ENCODE data around the gene ATP12A.

Gene ATP12A

GRCh38 chr13:24734950-24735349, 54.7 kb downstream of the ATP12A start:
- no peaks in the 10 kb centered on the region for H3K9me3 ChIP-seq (ENCODE audit: low read length)
- no peaks in the 10 kb centered on the region for H3K36me3 ChIP-seq (ENCODE audit: insufficient read depth, low read length)
- no peaks in the 10 kb centered on the region for H3K4me1 ChIP-seq (ENCODE audit: insufficient read depth, low read length)
- H3K27me3 ChIP-seq (ENCODE audit: insufficient read depth, low read length), result no peaks in the 10 kb centered on the region
- H2AFZ ChIP-seq (ENCODE audit: low read depth, low read length), result no peak overlapping the region
- H3K4me3 ChIP-seq (ENCODE audit: low read length), result no peak overlapping the region

GRCh38 chr13:24737042-24737441, 56.8 kb downstream of the ATP12A start:
- no peaks in the 10 kb centered on the region for H3K4me1 ChIP-seq (ENCODE audit: insufficient read depth, low read length)
- H3K9me3 ChIP-seq (ENCODE audit: low read length), result no peaks in the 10 kb centered on the region
- H3K27me3 ChIP-seq (ENCODE audit: insufficient read depth, low read length), result no peaks in the 10 kb centered on the region
- no peak overlapping the region for H2AFZ ChIP-seq (ENCODE audit: low read depth, low read length)
- no peak overlapping the region for H3K4me3 ChIP-seq (ENCODE audit: low read length)
- H3K36me3 ChIP-seq (ENCODE audit: insufficient read depth, low read length), result no peaks in the 10 kb centered on the region

- no peak overlapping the region for H3K4me3 ChIP-seq (ENCODE audit: low read length)
- no peaks in the 10 kb centered on the region for H3K4me1 ChIP-seq (ENCODE audit: insufficient read depth, low read length)
- no peak overlapping the region for H2AFZ ChIP-seq (ENCODE audit: low read depth, low read length)
- no peaks in the 10 kb centered on the region for H3K27me3 ChIP-seq (ENCODE audit: insufficient read depth, low read length)
- H3K36me3 ChIP-seq (ENCODE audit: insufficient read depth, low read length), result no peaks in the 10 kb centered on the region
- no peaks in the 10 kb centered on the region for H3K9me3 ChIP-seq (ENCODE audit: low read length)
These were observed 58.2 kb downstream of the ATP12A start for GRCh38 chr13:24738366-24738847.

- H3K4me1 ChIP-seq (ENCODE audit: insufficient read depth, low read length), result no peaks in the 10 kb centered on the region
- no peak overlapping the region for H3K4me3 ChIP-seq (ENCODE audit: low read length)
- H3K36me3 ChIP-seq (ENCODE audit: insufficient read depth, low read length), result no peaks in the 10 kb centered on the region
- H3K27me3 ChIP-seq (ENCODE audit: insufficient read depth, low read length), result no peaks in the 10 kb centered on the region
- H2AFZ ChIP-seq (ENCODE audit: low read depth, low read length), result no peak overlapping the region
- H3K9me3 ChIP-seq (ENCODE audit: low read length), result no peaks in the 10 kb centered on the region
These were observed 60.0 kb downstream of the ATP12A start for GRCh38 chr13:24740014-24740890.

GRCh38 chr13:24741016-24741662, 60.9 kb downstream of the ATP12A start:
- Histone ChIP-seq H3K4me3 (ENCODE audit: low read length) (no peak overlapping the region), H3K9me3 (ENCODE audit: low read length) (no peaks in the 10 kb centered on the region), H3K27me3 (ENCODE audit: insufficient read depth, low read length) (peaks cover 1% of the 10 kb centered on the region), H2AFZ (ENCODE audit: low read depth, low read length) (no peak overlapping the region), H3K4me1 (ENCODE audit: insufficient read depth, low read length) (no peaks in the 10 kb centered on the region), H3K36me3 (ENCODE audit: insufficient read depth, low read length) (no peaks in the 10 kb centered on the region)

- no peaks in the 10 kb centered on the region for H3K9me3 ChIP-seq (ENCODE audit: low read length)
- no peaks in the 10 kb centered on the region for H3K36me3 ChIP-seq (ENCODE audit: insufficient read depth, low read length)
- no peak overlapping the region for H3K4me3 ChIP-seq (ENCODE audit: low read length)
- no peaks in the 10 kb centered on the region for H3K4me1 ChIP-seq (ENCODE audit: insufficient read depth, low read length)
- no peak overlapping the region for H2AFZ ChIP-seq (ENCODE audit: low read depth, low read length)
- H3K27me3 ChIP-seq (ENCODE audit: insufficient read depth, low read length), result peaks cover 8% of the 10 kb centered on the region
These were observed 61.6 kb downstream of the ATP12A start for GRCh38 chr13:24741791-24742190.

- Histone ChIP-seq H3K9me3 (ENCODE audit: low read length) (no peaks in the 10 kb centered on the region), H3K4me3 (ENCODE audit: low read length) (no peak overlapping the region), H3K36me3 (ENCODE audit: insufficient read depth, low read length) (no peaks in the 10 kb centered on the region), H3K27me3 (ENCODE audit: insufficient read depth, low read length) (peaks cover 13% of the 10 kb centered on the region), H2AFZ (ENCODE audit: low read depth, low read length) (no peak overlapping the region), H3K4me1 (ENCODE audit: insufficient read depth, low read length) (peaks cover under 1% of the 10 kb centered on the region)
These were observed 62.1 kb downstream of the ATP12A start for GRCh38 chr13:24742294-24742693.

- H3K4me1 ChIP-seq (ENCODE audit: insufficient read depth, low read length), result peaks cover 8% of the 10 kb centered on the region
- H3K9me3 ChIP-seq (ENCODE audit: low read length), result no peaks in the 10 kb centered on the region
- no peak overlapping the region for H2AFZ ChIP-seq (ENCODE audit: low read depth, low read length)
- H3K27me3 ChIP-seq (ENCODE audit: insufficient read depth, low read length), result peaks cover 20% of the 10 kb centered on the region
- no peak overlapping the region for H3K4me3 ChIP-seq (ENCODE audit: low read length)
- no peaks in the 10 kb centered on the region for H3K36me3 ChIP-seq (ENCODE audit: insufficient read depth, low read length)
These were observed 62.8 kb downstream of the ATP12A start for GRCh38 chr13:24742977-24743376.

GRCh38 chr13:24744247-24744646, 64.0 kb downstream of the ATP12A start:
- Histone ChIP-seq H3K36me3 (ENCODE audit: insufficient read depth, low read length) (no peaks in the 10 kb centered on the region), H3K4me3 (ENCODE audit: low read length) (no peak overlapping the region), H2AFZ (ENCODE audit: low read depth, low read length) (no peak overlapping the region), H3K27me3 (ENCODE audit: insufficient read depth, low read length) (peaks cover 32% of the 10 kb centered on the region), H3K9me3 (ENCODE audit: low read length) (no peaks in the 10 kb centered on the region), H3K4me1 (ENCODE audit: insufficient read depth, low read length) (peaks cover 8% of the 10 kb centered on the region)

GRCh38 chr13:24745516-24745860, 65.3 kb downstream of the ATP12A start:
- H2AFZ ChIP-seq (ENCODE audit: low read depth, low read length), result no peak overlapping the region
- H3K9me3 ChIP-seq (ENCODE audit: low read length), result no peaks in the 10 kb centered on the region
- H3K4me1 ChIP-seq (ENCODE audit: insufficient read depth, low read length), result peaks cover 8% of the 10 kb centered on the region
- H3K36me3 ChIP-seq (ENCODE audit: insufficient read depth, low read length), result no peaks in the 10 kb centered on the region
- H3K27me3 ChIP-seq (ENCODE audit: insufficient read depth, low read length), result peaks cover 41% of the 10 kb centered on the region
- H3K4me3 ChIP-seq (ENCODE audit: low read length), result no peak overlapping the region

- Histone ChIP-seq H3K4me1 (ENCODE audit: insufficient read depth, low read length) (peaks cover 8% of the 10 kb centered on the region), H3K27me3 (ENCODE audit: insufficient read depth, low read length) (peaks cover 41% of the 10 kb centered on the region), H3K36me3 (ENCODE audit: insufficient read depth, low read length) (no peaks in the 10 kb centered on the region), H3K9me3 (ENCODE audit: low read length) (no peaks in the 10 kb centered on the region), H2AFZ (ENCODE audit: low read depth, low read length) (no peak overlapping the region), H3K4me3 (ENCODE audit: low read length) (no peak overlapping the region)
These were observed 65.8 kb downstream of the ATP12A start for GRCh38 chr13:24745861-24746617.

GRCh38 chr13:24746618-24747247, 66.5 kb downstream of the ATP12A start:
- H2AFZ ChIP-seq (ENCODE audit: low read depth, low read length), result no peak overlapping the region
- H3K36me3 ChIP-seq (ENCODE audit: insufficient read depth, low read length), result no peaks in the 10 kb centered on the region
- H3K4me1 ChIP-seq (ENCODE audit: insufficient read depth, low read length), result peaks cover 8% of the 10 kb centered on the region
- no peaks in the 10 kb centered on the region for H3K9me3 ChIP-seq (ENCODE audit: low read length)
- no peak overlapping the region for H3K4me3 ChIP-seq (ENCODE audit: low read length)
- peaks cover 41% of the 10 kb centered on the region for H3K27me3 ChIP-seq (ENCODE audit: insufficient read depth, low read length)

Data from neuron (in vitro differentiated cells).